HEK293 (cell line): Measurements from ENCODE around the gene FGF22.

Experiments
- AEBP2 ChIP-seq: fragments of 450-650 bp; formaldehyde crosslinking; IDR thresholded peaks from 2 replicates; pipeline ENCODE4 v1.5.1; 2016; ENCODE audit warnings: missing biosample characterization, missing genetic modification characterization, borderline replicate concordance
- ATF2 ChIP-seq: fragments of 450-650 bp; formaldehyde crosslinking; IDR thresholded peaks from 2 replicates; pipeline ENCODE4 v1.5.1; 2016; ENCODE audit warnings: missing biosample characterization, missing genetic modification characterization, low read depth
- GLIS2 ChIP-seq: fragments of 450-650 bp; formaldehyde crosslinking; IDR thresholded peaks from 2 replicates; pipeline ENCODE4 v1.5.1; 2016; ENCODE audit warnings: missing biosample characterization, missing genetic modification characterization
- IKZF3 ChIP-seq: fragments of 450-650 bp; IDR thresholded peaks from 2 replicates; pipeline ENCODE4 v1.5.0; 2018; ENCODE audit warnings: missing biosample characterization, mild to moderate bottlenecking, missing genetic modification characterization, moderate library complexity
- KLF10 ChIP-seq: fragments of 450-650 bp; IDR thresholded peaks from 2 replicates; pipeline ENCODE4 v1.5.1; 2018; ENCODE audit warnings: missing biosample characterization, mild to moderate bottlenecking, missing genetic modification characterization
- KLF16 ChIP-seq: fragments of 450-650 bp; formaldehyde crosslinking; IDR thresholded peaks from 2 replicates; pipeline ENCODE4 v1.5.1; 2017; ENCODE audit warnings: missing biosample characterization, missing genetic modification characterization
- OVOL3 ChIP-seq: fragments of 450-650 bp; formaldehyde crosslinking; IDR thresholded peaks from 2 replicates; pipeline ENCODE4 v1.5.1; 2016; ENCODE audit warnings: missing biosample characterization, missing genetic modification characterization
- PRDM6 ChIP-seq: fragments of 450-650 bp; formaldehyde crosslinking; IDR thresholded peaks from 2 replicates; pipeline ENCODE4 v1.5.1; 2017; ENCODE audit warnings: missing biosample characterization, missing genetic modification characterization
- RBAK ChIP-seq: fragments of 450-650 bp; formaldehyde crosslinking; IDR thresholded peaks from 2 replicates; pipeline ENCODE4 v1.5.1; 2016; ENCODE audit warnings: missing biosample characterization, missing genetic modification characterization
- REPIN1 ChIP-seq: fragments of 450-650 bp; formaldehyde crosslinking; IDR thresholded peaks from 2 replicates; pipeline ENCODE4 v1.5.1; 2017; ENCODE audit warnings: missing biosample characterization, missing genetic modification characterization, low read depth
- REST ChIP-seq: fragments of 450-650 bp; formaldehyde crosslinking; IDR thresholded peaks from 2 replicates; pipeline ENCODE4 v1.5.1; 2016; ENCODE audit warnings: missing biosample characterization, missing genetic modification characterization
- ZBTB49 ChIP-seq: fragments of 450-650 bp; formaldehyde crosslinking; IDR thresholded peaks from 2 replicates; pipeline ENCODE4 v1.5.1; 2016; ENCODE audit warnings: missing biosample characterization, missing genetic modification characterization, low read depth
- ZFP3 ChIP-seq: fragments of 450-650 bp; formaldehyde crosslinking; IDR thresholded peaks from 2 replicates; pipeline ENCODE4 v1.5.1; 2016; ENCODE audit warnings: low read depth, missing biosample characterization, missing genetic modification characterization
- ZFP69B ChIP-seq: fragments of 450-650 bp; formaldehyde crosslinking; IDR thresholded peaks from 2 replicates; pipeline ENCODE4 v1.5.1; 2016; ENCODE audit warnings: missing biosample characterization, missing genetic modification characterization
- ZNF169 ChIP-seq: fragments of 450-650 bp; formaldehyde crosslinking; IDR thresholded peaks from 2 replicates; pipeline ENCODE4 v1.5.1; 2016; ENCODE audit warnings: missing biosample characterization, missing genetic modification characterization
- ZNF19 ChIP-seq: fragments of 450-650 bp; formaldehyde crosslinking; IDR thresholded peaks from 2 replicates; pipeline ENCODE4; 2016; ENCODE audit warnings: missing biosample characterization, missing genetic modification characterization, low read depth
- ZNF2 ChIP-seq: fragments of 450-650 bp; formaldehyde crosslinking; IDR thresholded peaks from 2 replicates; pipeline ENCODE4 v1.5.1; 2016; ENCODE audit warnings: missing biosample characterization, missing genetic modification characterization
- ZNF274 ChIP-seq, 2 experiments: fragments of 200-500 bp in 1 of 2; fragments of 450-650 bp in 1 of 2; sonication (Bioruptor generic) in 1 of 2; formaldehyde crosslinking in 1 of 2; IDR thresholded peaks; 2 replicates each; pipeline versions ENCODE4 v1.5.1 to v1.6.1; 2014 to 2016; ENCODE audit warnings: borderline replicate concordance in 1 of 2, inconsistent platforms in 1 of 2, low read length in 1 of 2, missing biosample characterization in 1 of 2, missing genetic modification characterization in 1 of 2
- ZNF350 ChIP-seq: fragments of 450-650 bp; formaldehyde crosslinking; IDR thresholded peaks from 2 replicates; pipeline ENCODE4 v1.5.0; 2017; ENCODE audit warnings: missing biosample characterization, mild to moderate bottlenecking, missing genetic modification characterization
- ZNF404 ChIP-seq: fragments of 450-650 bp; formaldehyde crosslinking; IDR thresholded peaks from 2 replicates; pipeline ENCODE4 v1.5.1; 2017; ENCODE audit warnings: missing biosample characterization, missing genetic modification characterization
- ZNF426 ChIP-seq: fragments of 450-650 bp; formaldehyde crosslinking; IDR thresholded peaks from 2 replicates; pipeline ENCODE4 v1.5.1; 2017; ENCODE audit warnings: missing biosample characterization, missing genetic modification characterization, mild to moderate bottlenecking, inconsistent platforms, moderate library complexity
- ZNF473 ChIP-seq: fragments of 450-650 bp; formaldehyde crosslinking; IDR thresholded peaks from 2 replicates; pipeline ENCODE4 v1.5.1; 2017; ENCODE audit warnings: missing biosample characterization, missing genetic modification characterization
- ZNF560 ChIP-seq: fragments of 450-650 bp; formaldehyde crosslinking; IDR thresholded peaks from 2 replicates; pipeline ENCODE4 v1.5.1; 2017; ENCODE audit warnings: missing biosample characterization, missing genetic modification characterization, borderline replicate concordance
- ZNF585B ChIP-seq: fragments of 450-650 bp; formaldehyde crosslinking; IDR thresholded peaks from 2 replicates; pipeline ENCODE4 v1.5.1; 2016; ENCODE audit warnings: missing biosample characterization, missing genetic modification characterization
- ZNF658 ChIP-seq: fragments of 450-650 bp; formaldehyde crosslinking; IDR thresholded peaks from 2 replicates; pipeline ENCODE4; 2016; ENCODE audit warnings: missing biosample characterization, missing genetic modification characterization
- ZNF701 ChIP-seq: fragments of 450-650 bp; formaldehyde crosslinking; IDR thresholded peaks from 2 replicates; pipeline ENCODE4 v1.5.1; 2016; ENCODE audit warnings: missing biosample characterization, missing genetic modification characterization
- ZNF707 ChIP-seq: fragments of 450-650 bp; formaldehyde crosslinking; IDR thresholded peaks from 2 replicates; pipeline ENCODE4 v1.5.1; 2016; ENCODE audit warnings: missing biosample characterization, missing genetic modification characterization
- ZNF785 ChIP-seq: fragments of 450-650 bp; formaldehyde crosslinking; IDR thresholded peaks from 2 replicates; pipeline ENCODE4 v1.5.1; 2016; ENCODE audit warnings: missing biosample characterization, missing genetic modification characterization
- ZNF791 ChIP-seq: fragments of 450-650 bp; formaldehyde crosslinking; IDR thresholded peaks from 2 replicates; pipeline ENCODE4 v1.5.1; 2016; ENCODE audit warnings: missing biosample characterization, missing genetic modification characterization
- ZSCAN30 ChIP-seq: fragments of 450-650 bp; IDR thresholded peaks from 2 replicates; pipeline ENCODE4 v1.5.1; 2018; ENCODE audit warnings: missing biosample characterization, mild to moderate bottlenecking, missing genetic modification characterization, moderate library complexity

FGF22 gene

GRCh38 chr19:679418-680286 lies 40.0 kb downstream of the FGF22 start (continued):
- TF ChIP-seq ZBTB49 (tag by site-specific recombination), result no peak
- no peak for TF ChIP-seq ZNF274 (IDR thresholded peaks at IDR 0.05; ENCODE audit: low read length)
- TF ChIP-seq ZNF274 (tag by site-specific recombination; IDR thresholded peaks at IDR 0.05; ENCODE audit: borderline replicate concordance), result no peak
- no peak for TF ChIP-seq PRDM6
- TF ChIP-seq ZNF19 (tag by site-specific recombination), result no peak
- TF ChIP-seq OVOL3 (tag by site-specific recombination), result no peak
- no peak for TF ChIP-seq ZNF585B (tag by site-specific recombination)
- TF ChIP-seq IKZF3 (tag by site-specific recombination), result no peak
- no peak for TF ChIP-seq ZNF169 (tag by site-specific recombination)
- no peak for TF ChIP-seq ZSCAN30 (tag by site-specific recombination)
- TF ChIP-seq ZNF707 (tag by site-specific recombination), result no peak
- no peak for TF ChIP-seq KLF16 (tag by site-specific recombination)
- peak; percentile 59 for TF ChIP-seq GLIS2 (tag by site-specific recombination)
- no peak for TF ChIP-seq REPIN1
- no peak for TF ChIP-seq ZFP69B (tag by site-specific recombination)
- TF ChIP-seq ZFP3 (tag by site-specific recombination), result no peak
- no peak for TF ChIP-seq ZNF350
- TF ChIP-seq ZNF701 (tag by site-specific recombination), result no peak
- TF ChIP-seq ZNF560 (tag by site-specific recombination), result no peak
- no peak for TF ChIP-seq ZNF2 (tag by site-specific recombination)
- no peak for TF ChIP-seq ZNF404 (tag by site-specific recombination)
- no peak for TF ChIP-seq ZNF791 (tag by site-specific recombination)
- TF ChIP-seq AEBP2 (tag by site-specific recombination), result no peak
- no peak for TF ChIP-seq ZNF426 (tag by site-specific recombination)
- no peak for TF ChIP-seq KLF10 (tag by site-specific recombination)
- TF ChIP-seq ZNF658, result no peak
- no peak for TF ChIP-seq REST
- no peak for TF ChIP-seq ZNF473 (tag by site-specific recombination)
- TF ChIP-seq ATF2 (tag by site-specific recombination), result no peak
- TF ChIP-seq ZNF785 (tag by site-specific recombination), result no peak
- TF ChIP-seq RBAK, result no peak
